Tibial artery (tissue), 4 donors: ENCODE measurements around the gene LSP1.

Experiments
- DNase-seq, 2 donors: peaks; one replicate each; pipeline ENCODE4 v3.0.0-alpha.2; 2019
- H3K27ac ChIP-seq, 2 donors: fragments of 200-600 bp; sonication (generic) in 1 of 2; 1 replicate in 1 of 2; 2 replicates in 1 of 2; pipeline ENCODE4 v1.5.1; 2018 to 2019; ENCODE audit warnings: mild to moderate bottlenecking in 1 of 2
- H3K27me3 ChIP-seq, 2 donors: fragments of 200-600 bp; sonication (generic) in 1 of 2; one replicate each; pipeline versions ENCODE4 v1.5.1 to v1.6.0; 2016 to 2019
- H3K36me3 ChIP-seq, 3 donors: fragments of 200-600 bp; sonication (generic) in 2 of 3; one replicate each; pipeline ENCODE4 v1.5.1; 2016 to 2019; ENCODE audit warnings: mild to moderate bottlenecking in 2 of 3
- H3K4me1 ChIP-seq, 4 donors: fragments of 200-600 bp; sonication (generic) in 2 of 4; 1 replicate in 3 of 4; 2 replicates in 1 of 4; pipeline ENCODE4 v1.5.1; 2016 to 2019
- H3K4me3 ChIP-seq, 2 donors: fragments of 200-600 bp; sonication (generic) in 1 of 2; 1 replicate in 1 of 2; 2 replicates in 1 of 2; pipeline ENCODE4 v1.5.1; 2018 to 2019; ENCODE audit warnings: mild to moderate bottlenecking in 2 of 2
- H3K9me3 ChIP-seq, 3 donors: fragments of 200-600 bp; sonication (generic) in 1 of 3; one replicate each; pipeline ENCODE4 v1.5.1; 2016 to 2019
- intact Hi-C: fragments of 100-400 bp; cut with DNase I; formaldehyde crosslinking; loops from one replicate; pipeline ENCODE4 v1.15.0; 2023; ENCODE audit warnings: low total_unique reads
- TF ChIP-seq, protein P1 (sequence below), 2 experiments: fragments of 200-600 bp in 1 of 2; fragments of 450-650 bp in 1 of 2; IDR thresholded peaks; one replicate each; pipeline ENCODE4 v1.5.1; 2017 to 2019; ENCODE audit warnings: antibody characterized with exemption in 2 of 2, mild to moderate bottlenecking in 1 of 2, moderate library complexity in 1 of 2

The LSP1 gene

DNA sequence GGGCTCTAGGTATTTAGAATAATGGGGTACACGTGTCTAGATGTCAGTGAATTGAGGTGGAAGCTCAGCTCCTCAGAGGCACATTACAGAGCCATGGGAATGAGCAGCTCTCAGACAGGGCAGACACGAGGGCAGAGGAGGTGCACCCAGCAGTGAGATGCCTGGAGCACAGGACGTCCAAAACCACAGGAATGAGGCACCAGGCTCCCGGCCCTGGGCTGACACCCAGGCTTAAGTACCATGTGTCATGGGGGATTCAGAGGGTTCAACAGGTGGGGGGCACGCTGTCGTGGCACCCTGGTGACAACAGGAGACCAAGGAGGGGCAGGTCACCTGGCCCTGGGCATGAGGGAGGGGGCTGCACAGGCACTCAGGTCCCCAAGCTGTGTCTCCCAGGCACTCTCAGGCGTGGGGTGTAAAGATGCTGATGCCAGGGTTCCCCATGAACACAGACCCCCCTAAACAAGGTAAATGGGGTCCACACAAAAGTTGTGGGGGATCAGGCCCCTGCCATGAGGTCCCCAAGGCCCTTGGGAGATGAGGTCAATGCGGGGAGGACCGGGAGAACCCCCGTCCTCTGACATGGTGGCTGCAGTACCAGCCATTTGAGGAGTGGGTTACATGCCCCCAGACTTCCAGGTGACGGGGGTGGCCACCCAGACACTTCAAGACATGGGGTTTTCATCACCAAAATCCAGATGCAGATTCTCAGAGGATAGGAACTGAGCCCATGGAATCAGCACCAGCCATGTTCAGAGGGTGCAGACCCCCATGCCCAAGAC, 23.7 kb upstream of the LSP1 start:
- H3K27me3 ChIP-seq: no peaks in the 10 kb centered on the region
- H3K4me1 ChIP-seq: peaks cover 5 to 94% (median 87%) of the 10 kb centered on the region in 4 donors
- TF ChIP-seq, protein P1, sequence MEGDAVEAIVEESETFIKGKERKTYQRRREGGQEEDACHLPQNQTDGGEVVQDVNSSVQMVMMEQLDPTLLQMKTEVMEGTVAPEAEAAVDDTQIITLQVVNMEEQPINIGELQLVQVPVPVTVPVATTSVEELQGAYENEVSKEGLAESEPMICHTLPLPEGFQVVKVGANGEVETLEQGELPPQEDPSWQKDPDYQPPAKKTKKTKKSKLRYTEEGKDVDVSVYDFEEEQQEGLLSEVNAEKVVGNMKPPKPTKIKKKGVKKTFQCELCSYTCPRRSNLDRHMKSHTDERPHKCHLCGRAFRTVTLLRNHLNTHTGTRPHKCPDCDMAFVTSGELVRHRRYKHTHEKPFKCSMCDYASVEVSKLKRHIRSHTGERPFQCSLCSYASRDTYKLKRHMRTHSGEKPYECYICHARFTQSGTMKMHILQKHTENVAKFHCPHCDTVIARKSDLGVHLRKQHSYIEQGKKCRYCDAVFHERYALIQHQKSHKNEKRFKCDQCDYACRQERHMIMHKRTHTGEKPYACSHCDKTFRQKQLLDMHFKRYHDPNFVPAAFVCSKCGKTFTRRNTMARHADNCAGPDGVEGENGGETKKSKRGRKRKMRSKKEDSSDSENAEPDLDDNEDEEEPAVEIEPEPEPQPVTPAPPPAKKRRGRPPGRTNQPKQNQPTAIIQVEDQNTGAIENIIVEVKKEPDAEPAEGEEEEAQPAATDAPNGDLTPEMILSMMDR (IDR thresholded peaks at IDR 0.05): no peak
- peak overlapping the region; percentile 85 to 88 for H3K27ac ChIP-seq
- peak in 1 of 2 donors; percentile 76 for DNase-seq
- H3K4me3 ChIP-seq: no peak overlapping the region
- no peaks in the 10 kb centered on the region for H3K9me3 ChIP-seq
- H3K36me3 ChIP-seq: no peaks in the 10 kb centered on the region
- intact Hi-C loops: no loop called here

DNA sequence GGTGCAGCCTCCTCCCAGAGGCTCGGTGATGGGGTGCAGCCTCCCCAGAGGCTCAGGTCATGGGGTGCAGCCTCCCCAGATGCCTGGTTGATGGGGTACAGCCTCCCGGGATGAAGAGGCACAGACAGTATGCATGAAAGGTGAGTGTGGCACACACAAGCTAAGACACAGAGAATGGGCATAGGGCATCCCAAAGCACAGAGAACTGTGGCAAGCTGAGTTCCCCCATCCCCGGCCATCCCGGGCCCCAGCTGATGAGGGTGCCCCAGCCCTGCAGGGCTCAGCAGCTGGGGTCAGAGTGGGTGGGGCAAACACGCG, 22.9 kb upstream of the LSP1 start:
- intact Hi-C loops: no loop called here
- Histone ChIP-seq H3K4me1 (peaks cover 5 to 89% (median 80%) of the 10 kb centered on the region in 4 donors), H3K27ac (peak overlapping the region; percentile 85 to 88), H3K36me3 (no peaks in the 10 kb centered on the region), H3K4me3 (no peak overlapping the region), H3K9me3 (no peaks in the 10 kb centered on the region), H3K27me3 (no peaks in the 10 kb centered on the region)
- peak in 1 of 2 donors; percentile 62 for DNase-seq
- TF ChIP-seq, protein P1 (IDR thresholded peaks at IDR 0.05): no peak

DNA sequence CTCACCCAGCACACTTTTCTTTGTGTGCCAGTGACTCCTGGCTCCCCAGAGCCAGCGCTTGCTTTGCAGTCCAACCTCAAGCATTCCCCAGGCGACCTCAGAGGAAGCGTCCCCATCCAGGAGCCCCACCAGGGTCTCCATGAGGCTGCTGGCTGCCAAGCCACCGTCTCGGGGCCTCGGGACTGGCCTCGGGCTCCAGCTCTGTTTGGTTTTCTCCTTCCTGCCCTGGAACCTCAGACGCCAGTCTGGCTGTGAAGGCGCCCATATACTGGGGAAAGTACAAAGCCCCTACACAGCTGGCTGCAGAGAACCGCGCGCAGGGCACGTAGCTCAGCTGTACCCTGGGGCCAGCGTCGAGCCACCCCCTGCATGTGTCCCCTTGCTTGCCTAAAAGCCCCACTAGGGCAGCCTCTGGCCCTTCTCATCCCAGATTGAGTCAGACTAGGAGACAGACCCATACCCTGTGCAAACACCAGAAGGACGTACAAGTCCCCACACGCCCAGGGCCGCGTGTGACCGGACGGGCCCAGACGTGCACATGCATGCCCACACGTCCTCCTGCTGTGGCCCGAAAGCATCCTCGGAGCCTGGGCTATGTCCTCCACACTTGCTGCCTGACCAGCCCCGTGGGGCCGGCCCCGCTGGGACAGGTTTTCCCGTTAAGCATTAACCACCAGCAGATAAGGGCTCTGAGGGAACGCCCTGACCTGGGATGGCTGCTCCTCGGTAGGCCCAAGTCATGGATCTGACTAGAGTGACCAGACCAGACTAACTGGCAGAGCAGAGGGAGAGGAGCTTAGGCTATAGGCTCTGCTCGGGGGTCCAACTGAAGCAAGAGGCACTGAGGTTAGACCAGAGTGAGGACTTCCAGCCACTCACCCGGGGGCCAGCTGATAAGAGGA, 22.3 kb upstream of the LSP1 start:
- DNase-seq: no peak
- H3K4me3 ChIP-seq: no peak overlapping the region
- peaks cover 5 to 87% (median 74%) of the 10 kb centered on the region in 4 donors for H3K4me1 ChIP-seq
- TF ChIP-seq, protein P1 (IDR thresholded peaks at IDR 0.05): no peak
- H3K36me3 ChIP-seq: no peaks in the 10 kb centered on the region
- H3K27ac ChIP-seq: peak overlapping the region; percentile 85 to 88
- H3K27me3 ChIP-seq: peaks cover 0 to 2% of the 10 kb centered on the region in 2 donors
- H3K9me3 ChIP-seq: no peaks in the 10 kb centered on the region
- intact Hi-C loops: no loop called here

DNA sequence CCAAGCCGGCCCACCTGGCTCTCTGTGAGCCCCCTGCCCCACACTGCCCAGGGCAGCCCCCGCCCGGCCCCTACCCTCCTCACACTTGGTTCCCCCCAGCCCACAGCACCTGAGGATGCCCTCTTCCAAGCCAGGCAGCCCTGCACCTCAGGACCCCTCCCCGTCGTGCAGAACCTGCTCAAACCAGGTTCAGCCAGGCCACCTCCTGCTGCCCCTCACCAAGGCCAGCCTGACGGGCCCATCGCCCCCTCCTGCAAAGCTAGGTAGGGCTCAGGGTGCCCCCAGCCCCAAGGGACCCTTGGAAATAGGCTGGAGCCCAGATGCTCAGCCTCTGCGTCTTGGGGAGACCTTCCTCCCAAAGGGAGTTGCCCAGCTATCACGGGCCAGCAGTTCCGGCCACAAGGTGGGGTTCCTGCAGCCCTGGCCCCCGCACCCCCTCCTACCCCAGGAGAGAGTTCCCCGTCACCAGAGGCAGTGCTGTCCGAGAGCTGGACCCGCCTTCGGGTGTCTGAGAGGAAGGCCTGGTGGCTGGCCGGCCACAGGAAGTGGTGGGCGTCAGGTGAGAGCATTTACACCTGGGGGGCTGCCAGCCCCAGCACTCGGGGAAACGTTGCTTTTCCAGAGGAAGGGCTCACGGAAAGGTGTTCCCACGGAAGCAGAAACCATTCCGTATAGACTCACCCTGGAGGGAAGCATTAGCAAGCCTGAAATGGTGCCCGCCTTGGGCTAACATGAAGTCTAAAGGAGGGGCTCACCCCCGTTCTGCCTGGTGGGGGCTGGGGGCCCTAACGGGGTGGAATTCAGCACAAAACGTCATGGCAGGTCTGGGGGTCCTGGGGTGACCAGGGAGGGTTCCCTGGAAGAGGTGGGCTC, 21.3 kb upstream of the LSP1 start:
- Histone ChIP-seq H3K4me3 (no peak overlapping the region), H3K27me3 (peaks cover 0 to 5% of the 10 kb centered on the region in 2 donors), H3K9me3 (no peaks in the 10 kb centered on the region), H3K27ac (peak overlapping the region; percentile 85 to 88), H3K36me3 (no peaks in the 10 kb centered on the region), H3K4me1 (peaks cover 0 to 77% (median 64%) of the 10 kb centered on the region in 4 donors)
- no peak for DNase-seq
- TF ChIP-seq, protein P1 (IDR thresholded peaks at IDR 0.05): no peak
- intact Hi-C loops: loop anchor here (2.0 kb wide), 1 partner anchor 139 kb away; no protein-coding TSS in a partner anchor
